ENCODE results near the gene ZNF292. TPM values are rescaled to one million over a fixed set of nuclear protein-coding genes. Genes with fewer than 3 reads are reported as not detected.

The ZNF292 gene
- total and polyA plus RNA-seq, 10 of the 15 experiments (the other 5 are each of a cell fraction or from before 2014, with no cell fraction given): 11.1 to 57.6 (median 30.6) TPM

DNA sequence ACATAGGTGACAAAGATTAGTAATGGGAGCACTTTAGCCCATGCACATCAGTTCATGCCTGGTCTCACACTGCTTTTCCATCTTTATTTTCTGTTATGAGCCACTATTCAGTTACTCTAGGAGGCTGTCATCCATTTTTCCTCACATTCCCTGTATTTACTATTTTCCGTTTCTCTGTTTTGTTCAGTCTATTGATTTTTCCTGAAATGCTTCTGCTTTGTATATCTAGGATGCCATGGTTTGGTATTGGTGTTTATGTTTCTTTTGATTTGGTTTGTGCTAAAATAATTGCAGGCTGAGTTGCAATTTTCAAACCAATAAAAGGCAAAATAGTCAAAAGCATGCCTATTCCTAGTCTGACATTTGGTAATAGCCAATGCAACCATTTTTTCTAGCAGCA, 28.9 kb upstream of the ZNF292 start:
- H2AFZ ChIP-seq (ENCODE audit: control insufficient read depth, low read depth, low read length): no peak overlapping the region
- in situ Hi-C loops (cut with MboI) (no loop called here), intact Hi-C loops (cut with micrococcal nuclease; ENCODE audit: unreplicated experiment) (no loop called here)
- ChIA-PET POLR2A (no interaction called here), SMC1A (ENCODE audit: uncharacterized antibody, unreplicated experiment) (no interaction called here), CTCF (interaction anchor here (0.9 to 2.1 kb wide), 2 partner anchors 13 to 48 kb away, joined by 4 to 10 read pairs; no protein-coding TSS in a partner anchor), RAD21 (ENCODE audit: unreplicated experiment) (no interaction called here)
- no peak for TF ChIP-seq MYB (IDR thresholded peaks at IDR 0.05; ENCODE audit: borderline replicate concordance, low read depth, low read length)
- TF ChIP-seq RB1 (IDR thresholded peaks at IDR 0.05; ENCODE audit: borderline replicate concordance): no peak
- TF ChIP-seq MEF2A (IDR thresholded peaks at IDR 0.05; ENCODE audit: insufficient read depth, low read depth, low read length): no peak
- no peak for TF ChIP-seq JUND (IDR thresholded peaks at IDR 0.05; ENCODE audit: low read depth, low read length)
- no peak for TF ChIP-seq MXI1 (IDR thresholded peaks at IDR 0.05; ENCODE audit: low read depth, low read length)
- no peak for TF ChIP-seq SMAD1 (IDR thresholded peaks at IDR 0.05; ENCODE audit: low read depth, partially characterized antibody)
- TF ChIP-seq HDAC6 (IDR thresholded peaks at IDR 0.05; ENCODE audit: unreplicated experiment): no peak
- no peak for TF ChIP-seq SIX5 (IDR thresholded peaks at IDR 0.05; ENCODE audit: low read depth, low read length, severe bottlenecking)
- TF ChIP-seq CBX5 (IDR thresholded peaks at IDR 0.05; ENCODE audit: low read depth): no peak
- TF ChIP-seq HDGF (IDR thresholded peaks at IDR 0.05): no peak
- no peak for TF ChIP-seq IKZF1 (conservative IDR thresholded peaks at IDR 0.05)
- no peak for TF ChIP-seq ASH2L (IDR thresholded peaks at IDR 0.05; ENCODE audit: borderline replicate concordance, low read depth)
- TF ChIP-seq PAX5 (IDR thresholded peaks at IDR 0.05; ENCODE audit: borderline replicate concordance, low read depth, low read length): no peak
- TF ChIP-seq, protein P1, sequence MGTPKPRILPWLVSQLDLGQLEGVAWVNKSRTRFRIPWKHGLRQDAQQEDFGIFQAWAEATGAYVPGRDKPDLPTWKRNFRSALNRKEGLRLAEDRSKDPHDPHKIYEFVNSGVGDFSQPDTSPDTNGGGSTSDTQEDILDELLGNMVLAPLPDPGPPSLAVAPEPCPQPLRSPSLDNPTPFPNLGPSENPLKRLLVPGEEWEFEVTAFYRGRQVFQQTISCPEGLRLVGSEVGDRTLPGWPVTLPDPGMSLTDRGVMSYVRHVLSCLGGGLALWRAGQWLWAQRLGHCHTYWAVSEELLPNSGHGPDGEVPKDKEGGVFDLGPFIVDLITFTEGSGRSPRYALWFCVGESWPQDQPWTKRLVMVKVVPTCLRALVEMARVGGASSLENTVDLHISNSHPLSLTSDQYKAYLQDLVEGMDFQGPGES (IDR thresholded peaks at IDR 0.05): no peak
- TF ChIP-seq YBX1 (IDR thresholded peaks at IDR 0.05): no peak
- TF ChIP-seq, protein P2, sequence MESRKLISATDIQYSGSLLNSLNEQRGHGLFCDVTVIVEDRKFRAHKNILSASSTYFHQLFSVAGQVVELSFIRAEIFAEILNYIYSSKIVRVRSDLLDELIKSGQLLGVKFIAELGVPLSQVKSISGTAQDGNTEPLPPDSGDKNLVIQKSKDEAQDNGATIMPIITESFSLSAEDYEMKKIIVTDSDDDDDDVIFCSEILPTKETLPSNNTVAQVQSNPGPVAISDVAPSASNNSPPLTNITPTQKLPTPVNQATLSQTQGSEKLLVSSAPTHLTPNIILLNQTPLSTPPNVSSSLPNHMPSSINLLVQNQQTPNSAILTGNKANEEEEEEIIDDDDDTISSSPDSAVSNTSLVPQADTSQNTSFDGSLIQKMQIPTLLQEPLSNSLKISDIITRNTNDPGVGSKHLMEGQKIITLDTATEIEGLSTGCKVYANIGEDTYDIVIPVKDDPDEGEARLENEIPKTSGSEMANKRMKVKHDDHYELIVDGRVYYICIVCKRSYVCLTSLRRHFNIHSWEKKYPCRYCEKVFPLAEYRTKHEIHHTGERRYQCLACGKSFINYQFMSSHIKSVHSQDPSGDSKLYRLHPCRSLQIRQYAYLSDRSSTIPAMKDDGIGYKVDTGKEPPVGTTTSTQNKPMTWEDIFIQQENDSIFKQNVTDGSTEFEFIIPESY (IDR thresholded peaks at IDR 0.05): no peak
- TF ChIP-seq DPF2 (IDR thresholded peaks at IDR 0.05): no peak
- TF ChIP-seq, protein P3, sequence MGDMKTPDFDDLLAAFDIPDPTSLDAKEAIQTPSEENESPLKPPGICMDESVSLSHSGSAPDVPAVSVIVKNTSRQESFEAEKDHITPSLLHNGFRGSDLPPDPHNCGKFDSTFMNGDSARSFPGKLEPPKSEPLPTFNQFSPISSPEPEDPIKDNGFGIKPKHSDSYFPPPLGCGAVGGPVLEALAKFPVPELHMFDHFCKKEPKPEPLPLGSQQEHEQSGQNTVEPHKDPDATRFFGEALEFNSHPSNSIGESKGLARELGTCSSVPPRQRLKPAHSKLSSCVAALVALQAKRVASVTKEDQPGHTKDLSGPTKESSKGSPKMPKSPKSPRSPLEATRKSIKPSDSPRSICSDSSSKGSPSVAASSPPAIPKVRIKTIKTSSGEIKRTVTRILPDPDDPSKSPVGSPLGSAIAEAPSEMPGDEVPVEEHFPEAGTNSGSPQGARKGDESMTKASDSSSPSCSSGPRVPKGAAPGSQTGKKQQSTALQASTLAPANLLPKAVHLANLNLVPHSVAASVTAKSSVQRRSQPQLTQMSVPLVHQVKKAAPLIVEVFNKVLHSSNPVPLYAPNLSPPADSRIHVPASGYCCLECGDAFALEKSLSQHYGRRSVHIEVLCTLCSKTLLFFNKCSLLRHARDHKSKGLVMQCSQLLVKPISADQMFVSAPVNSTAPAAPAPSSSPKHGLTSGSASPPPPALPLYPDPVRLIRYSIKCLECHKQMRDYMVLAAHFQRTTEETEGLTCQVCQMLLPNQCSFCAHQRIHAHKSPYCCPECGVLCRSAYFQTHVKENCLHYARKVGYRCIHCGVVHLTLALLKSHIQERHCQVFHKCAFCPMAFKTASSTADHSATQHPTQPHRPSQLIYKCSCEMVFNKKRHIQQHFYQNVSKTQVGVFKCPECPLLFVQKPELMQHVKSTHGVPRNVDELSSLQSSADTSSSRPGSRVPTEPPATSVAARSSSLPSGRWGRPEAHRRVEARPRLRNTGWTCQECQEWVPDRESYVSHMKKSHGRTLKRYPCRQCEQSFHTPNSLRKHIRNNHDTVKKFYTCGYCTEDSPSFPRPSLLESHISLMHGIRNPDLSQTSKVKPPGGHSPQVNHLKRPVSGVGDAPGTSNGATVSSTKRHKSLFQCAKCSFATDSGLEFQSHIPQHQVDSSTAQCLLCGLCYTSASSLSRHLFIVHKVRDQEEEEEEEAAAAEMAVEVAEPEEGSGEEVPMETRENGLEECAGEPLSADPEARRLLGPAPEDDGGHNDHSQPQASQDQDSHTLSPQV (IDR thresholded peaks at IDR 0.05): no peak
- FAIRE-seq: no peak
- H4K20me1 ChIP-seq (ENCODE audit: control insufficient read depth, insufficient read depth): no peaks in the 10 kb centered on the region
- H3K9me3 ChIP-seq (replicated peaks; ENCODE audit: control insufficient read depth, insufficient read depth, low read length): no peaks in the 10 kb centered on the region
- H3K36me3 ChIP-seq (ENCODE audit: control insufficient read depth in 2 of 2, insufficient read depth in 2 of 2, low read length in 1 of 2): no peaks in the 10 kb centered on the region
- 55% methylated on average over 1 of the region's 1 CpG for WGBS (ENCODE audit: insufficient coverage, insufficient replicate concordance, low lambda C conversion rate, missing lambda C conversion rate)
- no peak overlapping the region for H3K4me2 ChIP-seq (ENCODE audit: control insufficient read depth, insufficient read depth)
- H3K27ac ChIP-seq (ENCODE audit: control insufficient read depth, insufficient read depth): no peak overlapping the region
- H3K9ac ChIP-seq (ENCODE audit: control insufficient read depth, insufficient read depth, low read length): no peak overlapping the region
- H3K27me3 ChIP-seq (replicated peaks in 1 of 2; ENCODE audit: control insufficient read depth in 2 of 2, insufficient read depth in 2 of 2, low read length in 1 of 2): no peaks in the 10 kb centered on the region
- no peak for ATAC-seq
- DNase-seq (ENCODE audit: low read depth, low spot score): no peak
- no peaks in the 10 kb centered on the region for H3K4me1 ChIP-seq (ENCODE audit: control insufficient read depth, insufficient read depth, low read length)
- no TSS peak for BruUV-seq (replicated peaks)
- H3K79me2 ChIP-seq (ENCODE audit: control insufficient read depth, insufficient read depth, low read length): no peaks in the 10 kb centered on the region
- H3K4me3 ChIP-seq: no peak overlapping the region
